HUES48 (cell line): ENCODE results near the gene PGS1.

Experiments
- H3K27ac ChIP-seq: one replicate; pipeline ENCODE4 v1.7.0; 2013; ENCODE audit warnings: low read depth, low read length, inconsistent platforms
- H3K27me3 ChIP-seq: 2 replicates; pipeline ENCODE4 v1.6.1; 2013; ENCODE audit warnings: mild to moderate bottlenecking, low read length; ENCODE audit not compliant: control insufficient read depth, insufficient read depth
- H3K36me3 ChIP-seq: 2 replicates; pipeline ENCODE4 v1.6.1; 2013; ENCODE audit warnings: low read length; ENCODE audit not compliant: control insufficient read depth, insufficient read depth
- H3K4me1 ChIP-seq: 2 replicates; pipeline ENCODE4 v1.6.1; 2013; ENCODE audit warnings: mild to moderate bottlenecking, low read length; ENCODE audit not compliant: control insufficient read depth, insufficient read depth
- H3K4me3 ChIP-seq: 2 replicates; pipeline ENCODE4 v1.5.1; 2013; ENCODE audit warnings: mild to moderate bottlenecking, low read depth, low read length
- H3K9ac ChIP-seq: 2 replicates; pipeline ENCODE4 v1.6.1; 2013; ENCODE audit warnings: mild to moderate bottlenecking, low read depth, low read length, moderate library complexity
- H3K9me3 ChIP-seq: 2 replicates; pipeline ENCODE4 v1.6.1; 2013; ENCODE audit warnings: low read length; ENCODE audit not compliant: control insufficient read depth, insufficient read depth

PGS1 gene

GRCh38 chr17:78349891-78350642, 28.4 kb upstream of the PGS1 start:
- Histone ChIP-seq H3K4me3 (no peak overlapping the region), H3K9me3 (no peaks in the 10 kb centered on the region), H3K9ac (no peak overlapping the region), H3K27me3 (peaks cover 21% of the 10 kb centered on the region), H3K4me1 (peaks cover 24% of the 10 kb centered on the region), H3K27ac (no peak overlapping the region), H3K36me3 (no peaks in the 10 kb centered on the region)

- H3K36me3 ChIP-seq: no peaks in the 10 kb centered on the region
- peak overlapping the region; percentile 92 for H3K27ac ChIP-seq
- H3K27me3 ChIP-seq: peaks cover 30% of the 10 kb centered on the region
- H3K9me3 ChIP-seq: no peaks in the 10 kb centered on the region
- H3K9ac ChIP-seq: no peak overlapping the region
- peaks cover 37% of the 10 kb centered on the region for H3K4me1 ChIP-seq
- peak overlapping the region; percentile 12; the same call in 1 of the 2 replicates for H3K4me3 ChIP-seq
These were observed 26.9 kb upstream of the PGS1 start for GRCh38 chr17:78351449-78352006.

DNA sequence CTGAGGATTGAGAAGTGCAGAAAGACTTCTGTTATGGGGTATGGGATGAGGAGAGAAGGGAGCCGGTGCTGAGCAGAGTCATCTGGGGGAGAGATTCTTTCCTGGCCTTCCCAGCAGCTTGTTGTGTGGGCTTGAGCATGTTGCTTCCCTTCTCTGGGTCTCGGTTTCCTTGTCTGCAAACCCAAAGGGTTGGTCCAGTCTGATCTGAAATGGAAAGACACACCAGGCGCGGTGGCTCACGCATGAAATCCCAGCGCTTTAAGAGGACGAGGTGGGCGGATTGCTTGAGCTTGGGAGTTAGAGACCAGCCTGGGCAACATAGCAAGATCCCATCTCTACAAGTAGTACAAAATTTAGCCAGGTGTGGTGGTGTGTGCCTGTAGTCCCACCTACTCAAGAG, 24.6 kb upstream of the PGS1 start:
- Histone ChIP-seq H3K9me3 (no peaks in the 10 kb centered on the region), H3K4me1 (peaks cover 58% of the 10 kb centered on the region), H3K27ac (peak overlapping the region; percentile 92), H3K4me3 (peak overlapping the region; percentile 55; the same call in 1 of the 2 replicates), H3K36me3 (peaks cover 14% of the 10 kb centered on the region), H3K9ac (no peak overlapping the region; the same call in 1 of the 2 replicates), H3K27me3 (peaks cover 52% of the 10 kb centered on the region)

- Histone ChIP-seq H3K27me3 (peaks cover 59% of the 10 kb centered on the region), H3K27ac (no peak overlapping the region), H3K9ac (no peak overlapping the region), H3K4me1 (peaks cover 58% of the 10 kb centered on the region), H3K36me3 (peaks cover 14% of the 10 kb centered on the region), H3K9me3 (no peaks in the 10 kb centered on the region), H3K4me3 (no peak overlapping the region)
These were observed 23.3 kb upstream of the PGS1 start for GRCh38 chr17:78355045-78355641.

GRCh38 chr17:78355701-78356100, 22.7 kb upstream of the PGS1 start:
- Histone ChIP-seq H3K27me3 (peaks cover 57% of the 10 kb centered on the region), H3K27ac (no peak overlapping the region), H3K36me3 (peaks cover 14% of the 10 kb centered on the region), H3K9me3 (no peaks in the 10 kb centered on the region), H3K4me1 (peaks cover 58% of the 10 kb centered on the region), H3K9ac (no peak overlapping the region), H3K4me3 (no peak overlapping the region)

- no peaks in the 10 kb centered on the region for H3K9me3 ChIP-seq
- H3K4me1 ChIP-seq: peaks cover 61% of the 10 kb centered on the region
- peak overlapping the region; percentile 30 for H3K27ac ChIP-seq
- peaks cover 14% of the 10 kb centered on the region for H3K36me3 ChIP-seq
- no peak overlapping the region for H3K4me3 ChIP-seq
- H3K27me3 ChIP-seq: peaks cover 57% of the 10 kb centered on the region
- no peak overlapping the region for H3K9ac ChIP-seq
These were observed 22.2 kb upstream of the PGS1 start for GRCh38 chr17:78356101-78356713.

GRCh38 chr17:78357177-78357586, 21.3 kb upstream of the PGS1 start:
- Histone ChIP-seq H3K4me1 (peaks cover 56% of the 10 kb centered on the region), H3K9ac (no peak overlapping the region), H3K27ac (no peak overlapping the region), H3K27me3 (peaks cover 57% of the 10 kb centered on the region), H3K9me3 (no peaks in the 10 kb centered on the region), H3K4me3 (0 out of 2 replicates have a peak overlapping the region, but pooled peaks have one; percentile 28), H3K36me3 (peaks cover 14% of the 10 kb centered on the region)

DNA sequence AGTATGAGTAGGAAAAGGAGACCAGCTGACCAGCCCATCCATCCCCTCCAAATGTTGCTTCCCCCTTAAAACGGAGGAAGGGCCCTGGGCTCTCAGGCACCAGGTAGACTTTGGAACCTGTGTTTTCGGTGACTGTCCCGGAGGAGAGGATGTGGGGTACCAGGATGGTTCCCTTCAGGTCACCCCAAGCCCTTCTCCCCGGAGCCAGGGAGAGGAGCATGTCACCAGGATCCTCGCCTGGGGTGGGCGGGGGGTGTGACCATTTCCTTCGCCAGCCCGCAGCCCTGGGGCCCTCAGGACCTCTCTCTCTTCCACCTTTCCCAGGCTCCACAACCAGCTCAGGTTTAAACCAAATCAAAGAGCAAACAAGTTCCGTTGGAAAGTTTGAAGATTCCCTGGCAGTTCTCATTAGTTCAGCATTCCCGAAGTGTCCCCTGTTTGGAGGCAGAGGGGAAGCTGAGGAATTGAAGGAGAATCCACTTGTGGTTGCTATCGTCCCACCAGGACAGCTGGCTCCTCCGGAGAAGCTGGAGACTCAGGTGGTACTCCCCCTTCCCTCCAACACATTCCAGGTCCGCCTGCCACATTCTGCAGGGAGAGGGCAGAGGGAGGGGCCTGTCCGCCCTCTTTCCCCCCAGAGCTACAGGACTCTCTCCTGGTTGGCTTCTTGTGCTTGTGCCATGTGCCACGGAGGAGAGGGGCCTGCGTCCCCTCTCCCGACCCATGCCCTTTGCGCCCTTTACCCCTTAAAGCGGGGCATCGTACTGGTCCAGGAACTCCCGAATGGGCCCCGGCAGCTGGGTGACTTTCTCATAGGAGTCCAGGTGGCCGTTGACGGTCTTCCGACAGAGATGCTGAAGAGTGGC, 20.5 kb upstream of the PGS1 start:
- Histone ChIP-seq H3K27me3 (peaks cover 57% of the 10 kb centered on the region), H3K4me3 (peak overlapping the region; percentile 82), H3K4me1 (peaks cover 58% of the 10 kb centered on the region), H3K36me3 (peaks cover 14% of the 10 kb centered on the region), H3K9me3 (no peaks in the 10 kb centered on the region), H3K9ac (no peak overlapping the region), H3K27ac (no peak overlapping the region)

DNA sequence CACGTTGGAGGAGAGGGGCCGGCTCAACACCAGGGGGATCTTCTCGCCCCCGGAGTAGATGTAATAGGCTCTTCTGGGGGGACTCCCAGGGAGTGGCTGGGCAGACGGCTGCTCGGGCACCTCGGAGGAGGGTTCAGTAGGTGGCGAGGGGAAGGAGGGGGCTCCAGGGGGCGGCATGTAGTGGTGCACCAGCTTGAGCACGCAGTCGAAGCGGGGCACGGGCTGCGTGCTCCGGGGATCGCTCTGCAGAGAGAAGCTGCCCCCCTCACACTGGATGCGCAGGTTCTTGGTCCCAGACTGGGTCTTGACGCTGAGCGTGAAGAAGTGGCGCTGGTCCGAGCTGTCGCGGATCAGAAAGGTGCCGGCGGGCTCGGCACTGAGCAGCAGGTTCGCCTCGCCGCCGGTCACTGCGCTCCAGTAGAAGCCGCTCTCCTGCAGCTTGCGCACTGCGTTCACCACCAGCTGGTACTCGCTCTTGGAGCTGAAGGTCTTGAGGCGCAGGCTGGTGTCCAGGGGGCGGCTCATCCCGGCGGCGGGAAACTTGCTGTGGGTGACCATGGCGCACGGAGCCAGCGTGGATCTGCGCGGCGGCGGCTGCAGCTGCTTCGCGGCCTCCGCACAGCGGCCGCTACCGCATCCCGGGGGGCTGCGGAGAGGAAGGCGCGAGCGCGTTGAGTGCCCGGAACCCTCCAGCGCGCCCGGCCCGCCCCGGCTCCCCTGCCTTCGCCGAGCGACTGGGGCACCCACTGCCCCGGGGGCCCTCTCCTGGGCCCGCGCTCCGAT, 19.7 kb upstream of the PGS1 start:
- Histone ChIP-seq H3K27me3 (peaks cover 54% of the 10 kb centered on the region), H3K4me3 (peak overlapping the region; percentile 82), H3K36me3 (peaks cover 14% of the 10 kb centered on the region), H3K9ac (no peak overlapping the region), H3K4me1 (peaks cover 58% of the 10 kb centered on the region), H3K27ac (no peak overlapping the region), H3K9me3 (no peaks in the 10 kb centered on the region)
